MM.1S (cell line): Measurements from ENCODE around the gene GPRC5D.

Experiments used
- DNase-seq: peaks from one replicate; pipeline ENCODE4 v3.0.0-alpha.2; 2015
- H2AFZ ChIP-seq: fragments of 300-600 bp; sonication (generic); 2 replicates; pipeline ENCODE4 v1.6.0; 2016; ENCODE audit warnings: antibody characterized with exemption, low read length
- H3F3A ChIP-seq: fragments of 300-600 bp; sonication (generic); 2 replicates; pipeline ENCODE4 v1.6.1; 2016; ENCODE audit warnings: mild to moderate bottlenecking, antibody characterized with exemption, low read length, moderate library complexity, mixed read lengths; ENCODE audit not compliant: insufficient read depth
- H3K27ac ChIP-seq: fragments of 300-600 bp; sonication (generic); 2 replicates; pipeline ENCODE4 v1.5.1; 2016; ENCODE audit warnings: mild to moderate bottlenecking, low read length
- H3K27me3 ChIP-seq: fragments of 300-600 bp; sonication (generic); replicated peaks from 2 replicates; pipeline ENCODE4 v1.6.0; 2016; ENCODE audit warnings: low read length; ENCODE audit not compliant: insufficient read depth
- H3K36me3 ChIP-seq: fragments of 300-600 bp; sonication (generic); replicated peaks from 2 replicates; pipeline ENCODE4 v1.6.1; 2016; ENCODE audit warnings: mild to moderate bottlenecking, low read length, mixed read lengths; ENCODE audit not compliant: insufficient read depth
- H3K4me1 ChIP-seq: fragments of 300-600 bp; sonication (generic); 2 replicates; pipeline ENCODE4 v1.6.1; 2016; ENCODE audit warnings: low read length, mixed read lengths
- H3K4me2 ChIP-seq: fragments of 300-600 bp; sonication (generic); 2 replicates; pipeline ENCODE4 v1.6.0; 2016; ENCODE audit warnings: low read depth, low read length
- H3K4me3 ChIP-seq: fragments of 300-600 bp; sonication (generic); 2 replicates; pipeline ENCODE4 v1.5.1; 2016; ENCODE audit warnings: low read length, mixed read lengths
- H3K79me2 ChIP-seq: fragments of 300-600 bp; sonication (generic); 2 replicates; pipeline ENCODE4 v1.6.1; 2016; ENCODE audit warnings: mixed run types, low read length, mixed read lengths
- H3K9ac ChIP-seq: fragments of 300-600 bp; sonication (generic); 2 replicates; pipeline ENCODE4 v1.6.1; 2016; ENCODE audit warnings: low read length, mixed read lengths
- H3K9me2 ChIP-seq: fragments of 300-600 bp; sonication (generic); replicated peaks from 2 replicates; pipeline ENCODE4 v1.6.1; 2016; ENCODE audit warnings: mild to moderate bottlenecking, low read length, mixed read lengths; ENCODE audit not compliant: insufficient read depth
- H3K9me3 ChIP-seq: fragments of 300-600 bp; sonication (generic); replicated peaks from 2 replicates; pipeline ENCODE4 v1.6.1; 2016; ENCODE audit warnings: mild to moderate bottlenecking, low read length, mixed read lengths; ENCODE audit not compliant: insufficient read depth
- H4K20me1 ChIP-seq: fragments of 300-600 bp; sonication (generic); 2 replicates; pipeline ENCODE4 v1.6.1; 2016; ENCODE audit warnings: mild to moderate bottlenecking, low read length, moderate library complexity, mixed read lengths; ENCODE audit not compliant: insufficient read depth
- EZH2 ChIP-seq: fragments of 300-600 bp; sonication (generic); optimal IDR thresholded peaks from 2 replicates; pipeline ENCODE3; 2017; ENCODE audit warnings: low read depth, mild to moderate bottlenecking, antibody characterized with exemption, low read length, mixed read lengths
- EZH2phosphoT487 ChIP-seq: fragments of 300-600 bp; sonication (generic); IDR thresholded peaks from 2 replicates; pipeline ENCODE4 v1.6.1; 2018; ENCODE audit warnings: antibody characterized with exemption, low read length
- TF ChIP-seq, protein P1 (sequence below): fragments of 300-600 bp; sonication (generic); IDR thresholded peaks from 2 replicates; pipeline ENCODE4 v1.5.1; 2016; ENCODE audit warnings: antibody characterized with exemption, low read length, mixed read lengths

The GPRC5D gene

DNA sequence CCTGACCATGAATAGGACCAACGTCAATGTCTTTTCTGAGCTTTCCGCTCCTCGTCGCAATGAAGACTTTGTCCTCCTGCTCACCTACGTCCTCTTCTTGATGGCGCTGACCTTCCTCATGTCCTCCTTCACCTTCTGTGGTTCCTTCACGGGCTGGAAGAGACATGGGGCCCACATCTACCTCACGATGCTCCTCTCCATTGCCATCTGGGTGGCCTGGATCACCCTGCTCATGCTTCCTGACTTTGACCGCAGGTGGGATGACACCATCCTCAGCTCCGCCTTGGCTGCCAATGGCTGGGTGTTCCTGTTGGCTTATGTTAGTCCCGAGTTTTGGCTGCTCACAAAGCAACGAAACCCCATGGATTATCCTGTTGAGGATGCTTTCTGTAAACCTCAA is 43.3 kb downstream of the GPRC5D start:
- Histone ChIP-seq H3K27me3 (no peaks in the 10 kb centered on the region), H3K79me2 (no peaks in the 10 kb centered on the region), H3K4me2 (no peak overlapping the region), H3K9me2 (no peaks in the 10 kb centered on the region), H3K36me3 (no peaks in the 10 kb centered on the region), H3K9ac (no peak overlapping the region), H3K4me3 (no peak overlapping the region), H3K27ac (no peak overlapping the region), H3K4me1 (peaks cover 9% of the 10 kb centered on the region), H2AFZ (peak overlapping the region; percentile 25), H3F3A (no peaks in the 10 kb centered on the region), H3K9me3 (no peaks in the 10 kb centered on the region), H4K20me1 (no peaks in the 10 kb centered on the region)
- TF ChIP-seq, protein P1, sequence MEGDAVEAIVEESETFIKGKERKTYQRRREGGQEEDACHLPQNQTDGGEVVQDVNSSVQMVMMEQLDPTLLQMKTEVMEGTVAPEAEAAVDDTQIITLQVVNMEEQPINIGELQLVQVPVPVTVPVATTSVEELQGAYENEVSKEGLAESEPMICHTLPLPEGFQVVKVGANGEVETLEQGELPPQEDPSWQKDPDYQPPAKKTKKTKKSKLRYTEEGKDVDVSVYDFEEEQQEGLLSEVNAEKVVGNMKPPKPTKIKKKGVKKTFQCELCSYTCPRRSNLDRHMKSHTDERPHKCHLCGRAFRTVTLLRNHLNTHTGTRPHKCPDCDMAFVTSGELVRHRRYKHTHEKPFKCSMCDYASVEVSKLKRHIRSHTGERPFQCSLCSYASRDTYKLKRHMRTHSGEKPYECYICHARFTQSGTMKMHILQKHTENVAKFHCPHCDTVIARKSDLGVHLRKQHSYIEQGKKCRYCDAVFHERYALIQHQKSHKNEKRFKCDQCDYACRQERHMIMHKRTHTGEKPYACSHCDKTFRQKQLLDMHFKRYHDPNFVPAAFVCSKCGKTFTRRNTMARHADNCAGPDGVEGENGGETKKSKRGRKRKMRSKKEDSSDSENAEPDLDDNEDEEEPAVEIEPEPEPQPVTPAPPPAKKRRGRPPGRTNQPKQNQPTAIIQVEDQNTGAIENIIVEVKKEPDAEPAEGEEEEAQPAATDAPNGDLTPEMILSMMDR = no peak
- TF ChIP-seq EZH2phosphoT487 (no peak), EZH2 (no peak)
- no peak for DNase-seq

DNA sequence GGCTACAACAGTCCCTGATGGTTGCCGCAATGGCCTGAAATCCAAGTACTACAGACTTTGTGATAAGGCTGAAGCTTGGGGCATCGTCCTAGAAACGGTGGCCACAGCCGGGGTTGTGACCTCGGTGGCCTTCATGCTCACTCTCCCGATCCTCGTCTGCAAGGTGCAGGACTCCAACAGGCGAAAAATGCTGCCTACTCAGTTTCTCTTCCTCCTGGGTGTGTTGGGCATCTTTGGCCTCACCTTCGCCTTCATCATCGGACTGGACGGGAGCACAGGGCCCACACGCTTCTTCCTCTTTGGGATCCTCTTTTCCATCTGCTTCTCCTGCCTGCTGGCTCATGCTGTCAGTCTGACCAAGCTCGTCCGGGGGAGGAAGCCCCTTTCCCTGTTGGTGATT is 43.7 kb downstream of the GPRC5D start:
- Histone ChIP-seq H3K79me2 (no peaks in the 10 kb centered on the region), H3K27ac (no peak overlapping the region), H3K9me2 (no peaks in the 10 kb centered on the region), H3K27me3 (no peaks in the 10 kb centered on the region), H3K4me2 (no peak overlapping the region), H3K9me3 (no peaks in the 10 kb centered on the region), H3K4me1 (peaks cover 9% of the 10 kb centered on the region), H3K9ac (no peak overlapping the region), H3K36me3 (no peaks in the 10 kb centered on the region), H3K4me3 (no peak overlapping the region), H2AFZ (no peak overlapping the region), H4K20me1 (no peaks in the 10 kb centered on the region), H3F3A (no peaks in the 10 kb centered on the region)
- TF ChIP-seq EZH2 = no peak
- TF ChIP-seq, protein P1 = no peak
- TF ChIP-seq EZH2phosphoT487 = no peak
- no peak for DNase-seq

DNA sequence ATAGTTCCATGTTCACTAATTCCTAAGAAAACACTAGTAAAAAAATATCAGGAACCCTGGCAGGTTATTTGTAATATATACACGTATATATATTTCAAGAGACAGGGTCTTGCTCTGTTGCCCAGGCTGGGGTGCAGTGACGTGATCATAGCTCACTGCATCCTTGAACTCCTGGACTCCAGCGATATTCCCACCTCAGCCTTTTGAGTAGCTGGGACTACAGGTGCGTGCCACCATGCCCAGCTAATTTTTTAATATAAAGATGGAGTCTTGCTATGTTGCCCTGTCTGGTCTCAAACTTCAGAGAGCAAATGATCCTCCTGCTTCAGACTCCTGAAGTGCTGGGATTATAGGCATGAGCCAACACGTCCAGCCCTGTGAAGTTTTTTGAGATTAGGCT is 44.4 kb downstream of the GPRC5D start:
- H4K20me1 ChIP-seq = no peaks in the 10 kb centered on the region
- no peaks in the 10 kb centered on the region for H3K9me2 ChIP-seq
- no peak overlapping the region for H3K4me2 ChIP-seq
- no peak overlapping the region for H3K9ac ChIP-seq
- no peak for TF ChIP-seq EZH2phosphoT487
- H3K27ac ChIP-seq = no peak overlapping the region
- no peaks in the 10 kb centered on the region for H3K27me3 ChIP-seq
- H3K4me3 ChIP-seq = no peak overlapping the region
- H3F3A ChIP-seq = no peaks in the 10 kb centered on the region
- H3K9me3 ChIP-seq = no peaks in the 10 kb centered on the region
- DNase-seq = no peak
- no peak overlapping the region for H2AFZ ChIP-seq
- no peaks in the 10 kb centered on the region for H3K79me2 ChIP-seq
- peaks cover 9% of the 10 kb centered on the region for H3K4me1 ChIP-seq
- H3K36me3 ChIP-seq = no peaks in the 10 kb centered on the region

DNA sequence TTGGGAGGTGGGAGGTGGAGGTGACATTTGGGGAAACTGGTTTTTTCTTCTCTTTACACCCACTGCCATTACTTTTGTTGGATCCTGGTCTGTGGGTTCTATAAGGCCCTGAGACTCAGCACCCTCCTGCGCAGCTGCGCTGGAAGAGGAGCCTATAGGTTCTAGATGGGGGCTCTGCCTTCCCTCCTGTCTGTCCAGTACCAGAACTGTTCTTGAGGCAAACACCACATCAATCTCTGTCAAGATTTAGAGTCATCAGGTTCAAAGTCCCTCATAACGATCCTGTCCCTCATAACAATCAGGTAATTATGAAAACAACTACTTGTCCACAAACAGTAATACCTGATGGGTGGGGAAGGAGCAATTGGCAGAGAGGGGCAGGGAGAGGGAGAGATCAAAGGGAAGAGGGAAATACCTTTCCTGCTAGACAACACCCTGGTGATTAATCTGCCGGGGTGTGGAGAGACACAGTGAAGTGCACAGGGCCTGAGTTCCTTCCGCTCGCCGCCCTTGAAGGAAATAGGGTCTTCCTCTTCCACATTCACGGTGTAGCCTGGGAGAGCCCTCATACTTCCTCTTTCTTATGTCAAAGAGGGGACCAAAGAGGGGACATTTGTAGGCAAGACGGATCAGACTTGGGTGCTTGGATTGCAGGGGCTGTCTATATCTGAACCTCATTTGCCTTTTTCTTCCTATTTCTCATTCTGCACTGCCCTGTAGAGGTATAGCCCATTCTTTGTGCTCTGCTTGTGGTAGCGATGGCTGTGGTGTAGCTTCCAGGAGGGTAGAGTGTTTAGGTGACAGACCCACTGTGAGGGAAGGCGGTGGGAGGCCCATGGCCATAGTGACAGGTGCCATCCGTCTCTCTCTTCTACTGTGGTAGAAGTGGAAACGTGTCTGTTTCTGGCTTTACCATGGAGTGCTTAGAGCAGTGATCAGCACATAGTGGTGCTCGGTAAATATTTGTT is 48.0 kb downstream of the GPRC5D start:
- no peaks in the 10 kb centered on the region for H3F3A ChIP-seq
- no peaks in the 10 kb centered on the region for H3K9me3 ChIP-seq
- H3K9me2 ChIP-seq = no peaks in the 10 kb centered on the region
- H3K4me1 ChIP-seq = peaks cover 2% of the 10 kb centered on the region; the same call in 1 of the 2 replicates
- H3K27me3 ChIP-seq = no peaks in the 10 kb centered on the region
- DNase-seq = no peak
- H3K9ac ChIP-seq = no peak overlapping the region
- no peak overlapping the region for H3K27ac ChIP-seq
- no peak overlapping the region for H3K4me2 ChIP-seq
- H3K36me3 ChIP-seq = no peaks in the 10 kb centered on the region
- H4K20me1 ChIP-seq = no peaks in the 10 kb centered on the region
- TF ChIP-seq EZH2phosphoT487 (no peak), EZH2 (no peak)
- TF ChIP-seq, protein P1 = no peak
- no peak overlapping the region for H3K4me3 ChIP-seq
- H3K79me2 ChIP-seq = no peaks in the 10 kb centered on the region
- H2AFZ ChIP-seq = no peak overlapping the region
